Natural killer cell treated with Interleukin-12 subunit alpha and Interleukin-12 subunit beta and Interleukin-15 and Interleukin-18, amount 100 ng/mL, for 72 hours (primary cell): ENCODE measurements around the gene LIMA1. TPM values are rescaled to one million over a fixed set of nuclear protein-coding genes. Genes with fewer than 3 reads are reported as not detected.
"Not testable (repeated sequence)": the region's sequence is repeated elsewhere in the genome, so short reads cannot be mapped to it uniquely, and the experiment has no call there.

Experiments
- ATAC-seq, 2 donors: fragments of 150-1000 bp; cut with Tn5 transposase in 1 of 2; sonication (Bioruptor Pico), chemical (Tn5 transposase) in 1 of 2; 2 replicates each; pipeline ENCODE4 v1.10.0; 2021
- DNase-seq: peaks from one replicate; pipeline ENCODE4 v3.0.0; 2022; ENCODE audit warnings: low spot score
- H3K27ac Mint-ChIP-seq, 2 donors: 1 replicate in 1 of 2; 2 replicates in 1 of 2; pipeline ENCODE4 v1.8.0; 2022; ENCODE audit warnings: mixed read lengths in 2 of 2, mild to moderate bottlenecking in 1 of 2, moderate library complexity in 1 of 2
- H3K27me3 Mint-ChIP-seq, 2 donors: 1 replicate in 1 of 2; 2 replicates in 1 of 2; pipeline ENCODE4 v1.8.0; 2022; ENCODE audit warnings: mixed read lengths in 2 of 2
- H3K36me3 Mint-ChIP-seq: one replicate; pipeline ENCODE4 v1.8.0; 2022; ENCODE audit warnings: mixed read lengths
- H3K4me1 Mint-ChIP-seq, 2 donors: 1 replicate in 1 of 2; 2 replicates in 1 of 2; pipeline ENCODE4 v1.8.0; 2022; ENCODE audit warnings: low read depth in 2 of 2, mixed read lengths in 2 of 2, mild to moderate bottlenecking in 1 of 2
- H3K4me3 Mint-ChIP-seq: one replicate; pipeline ENCODE4 v1.8.0; 2022; ENCODE audit warnings: mixed read lengths
- H3K9me3 Mint-ChIP-seq: 2 replicates; pipeline ENCODE4 v1.8.0; 2022; ENCODE audit warnings: mixed read lengths
- total RNA-seq, 2 donors: library from RNA; stranded (reverse); gene quantifications; one replicate each; pipeline ENCODE4 v1.2.3, GENCODE V29; 2022

LIMA1 gene
- total RNA-seq, 2 donors from 2014 or later: 15.3 to 41.3 TPM

DNA sequence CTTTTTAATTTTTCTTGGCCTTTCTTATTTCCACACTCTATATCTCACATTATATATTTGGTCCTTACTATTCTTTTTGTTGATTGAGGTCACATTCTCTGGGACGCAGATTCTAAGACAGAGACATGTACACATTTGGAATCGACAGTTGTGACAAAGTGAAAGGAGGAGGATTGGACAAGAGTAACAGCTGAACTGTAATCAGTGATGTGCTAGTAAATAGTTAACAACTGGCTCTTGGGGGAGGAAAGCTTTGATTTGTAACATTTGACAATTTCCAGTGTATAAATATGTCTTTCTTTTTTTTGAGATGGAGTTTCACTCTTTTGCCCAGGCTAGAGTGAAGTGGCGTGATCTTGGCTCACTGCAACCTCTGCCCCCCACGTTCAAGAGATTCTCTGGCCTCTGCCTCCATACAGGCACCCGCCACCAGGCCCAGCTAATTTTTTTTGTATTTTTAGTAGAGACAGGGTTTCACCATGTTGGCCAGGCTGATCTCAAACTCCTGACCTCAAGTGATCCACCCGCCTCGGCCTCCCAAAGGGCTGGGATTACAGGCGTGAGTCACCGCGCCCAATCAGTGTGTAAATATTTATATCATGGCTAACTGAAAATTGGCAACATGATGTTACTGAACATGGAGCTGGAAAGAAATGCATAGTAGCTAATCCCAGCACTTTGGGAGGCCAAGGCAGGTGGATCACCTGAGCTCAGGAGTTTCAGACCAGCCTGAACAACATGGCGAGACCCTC is 28.7 kb upstream of the LIMA1 start:
- H3K9me3 Mint-ChIP-seq, H3K4me3 Mint-ChIP-seq, ATAC-seq, H3K27ac Mint-ChIP-seq, DNase-seq, H3K27me3 Mint-ChIP-seq, H3K4me1 Mint-ChIP-seq, H3K36me3 Mint-ChIP-seq: not testable (repeated sequence)

DNA sequence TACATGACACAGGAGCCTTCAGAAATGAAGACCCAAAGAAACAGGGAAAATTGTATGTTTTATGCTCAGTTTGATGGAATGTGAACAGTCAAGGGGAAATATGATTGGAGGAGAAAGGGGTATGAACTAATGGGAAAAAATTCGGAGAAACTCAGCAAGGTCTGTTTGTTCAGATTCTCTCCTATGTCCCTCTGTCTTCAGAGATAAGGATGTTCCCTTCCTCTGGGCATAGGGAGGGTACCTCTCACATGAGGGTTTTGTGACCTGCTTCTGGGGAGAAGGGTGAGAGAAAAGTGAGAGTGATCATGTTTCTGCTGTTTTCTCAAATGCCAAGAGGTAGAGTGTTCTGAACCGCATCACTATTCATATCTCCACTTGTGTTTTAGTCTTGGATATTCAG is 26.6 kb upstream of the LIMA1 start:
- ATAC-seq: no peak
- H3K9me3 Mint-ChIP-seq: no peaks in the 10 kb centered on the region
- H3K27ac Mint-ChIP-seq: no peak overlapping the region
- H3K4me3 Mint-ChIP-seq: no peak overlapping the region
- DNase-seq: no peak
- no peaks in the 10 kb centered on the region for H3K36me3 Mint-ChIP-seq
- H3K4me1 Mint-ChIP-seq: no peaks in the 10 kb centered on the region
- no peaks in the 10 kb centered on the region for H3K27me3 Mint-ChIP-seq

DNA sequence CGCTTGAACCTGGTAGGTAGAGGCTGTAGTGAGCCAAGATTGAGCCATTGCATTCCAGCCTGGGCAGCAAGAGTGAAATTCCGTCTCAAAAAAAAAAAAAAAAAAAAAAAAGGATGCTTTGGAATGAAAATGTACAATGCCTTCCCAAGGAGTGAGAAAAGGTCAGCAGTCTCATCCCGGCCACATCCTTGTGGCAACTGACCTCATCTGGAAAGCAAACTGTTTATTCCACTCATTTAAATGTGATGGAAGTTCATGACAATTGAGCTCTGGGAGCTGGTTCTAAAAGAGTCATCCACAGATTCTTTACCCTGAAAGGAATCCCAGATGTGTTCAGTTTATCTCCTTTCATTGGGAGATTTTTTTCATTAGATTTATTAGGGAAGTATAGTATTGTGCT is 19.4 kb upstream of the LIMA1 start:
- Mint-ChIP-seq H3K27ac (no peak overlapping the region), H3K4me3 (no peak overlapping the region), H3K27me3 (no peaks in the 10 kb centered on the region), H3K9me3 (no peaks in the 10 kb centered on the region), H3K36me3 (no peaks in the 10 kb centered on the region), H3K4me1 (no peaks in the 10 kb centered on the region)
- no peak for ATAC-seq
- no peak for DNase-seq

DNA sequence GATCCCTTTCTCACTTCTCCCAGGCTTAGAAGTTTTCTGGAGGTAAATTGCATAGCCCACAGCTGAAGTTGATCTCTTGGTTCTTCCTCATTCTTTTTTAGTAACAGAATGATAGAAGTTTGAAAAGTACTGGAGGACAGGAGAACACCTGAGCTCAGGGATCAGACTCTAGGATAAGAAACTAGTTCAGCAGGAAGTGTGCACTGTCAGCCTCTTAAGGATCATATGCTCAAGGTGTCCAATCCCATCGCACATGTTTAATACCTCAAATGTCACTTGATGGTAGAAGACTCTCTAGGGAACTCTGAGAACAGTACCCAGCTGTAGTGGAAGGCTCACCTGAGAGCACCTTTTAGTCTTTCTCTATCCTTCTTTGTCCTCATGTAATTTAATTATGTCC is 14.7 kb upstream of the LIMA1 start:
- Mint-ChIP-seq H3K27ac (no peak overlapping the region), H3K4me3 (no peak overlapping the region), H3K27me3 (no peaks in the 10 kb centered on the region), H3K9me3 (no peaks in the 10 kb centered on the region), H3K4me1 (no peaks in the 10 kb centered on the region), H3K36me3 (no peaks in the 10 kb centered on the region)
- no peak for DNase-seq
- ATAC-seq: no peak

DNA sequence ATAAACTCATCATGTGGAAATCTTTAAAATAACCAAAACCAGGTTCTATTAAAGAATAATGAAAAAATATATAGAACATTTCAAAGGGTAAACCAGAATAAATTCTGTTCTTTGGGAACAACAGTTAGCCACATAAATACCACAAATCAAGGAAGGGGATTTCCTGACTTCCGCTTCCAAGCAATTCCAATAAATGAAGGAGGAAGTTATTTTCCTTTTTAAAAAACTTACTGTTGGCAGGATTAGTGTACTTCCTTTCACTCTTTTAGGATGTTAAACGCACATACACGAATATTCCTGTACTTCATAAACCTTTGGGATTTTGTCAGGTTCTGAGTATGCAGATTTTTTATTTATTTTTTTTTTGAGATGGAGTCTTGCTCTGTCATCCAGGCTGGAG is 13.7 kb upstream of the LIMA1 start:
- no peaks in the 10 kb centered on the region for H3K4me1 Mint-ChIP-seq
- H3K27me3 Mint-ChIP-seq: no peaks in the 10 kb centered on the region
- ATAC-seq (no peak), DNase-seq (no peak)
- H3K36me3 Mint-ChIP-seq: no peaks in the 10 kb centered on the region
- no peak overlapping the region for H3K4me3 Mint-ChIP-seq
- no peaks in the 10 kb centered on the region for H3K9me3 Mint-ChIP-seq
- no peak overlapping the region for H3K27ac Mint-ChIP-seq

DNA sequence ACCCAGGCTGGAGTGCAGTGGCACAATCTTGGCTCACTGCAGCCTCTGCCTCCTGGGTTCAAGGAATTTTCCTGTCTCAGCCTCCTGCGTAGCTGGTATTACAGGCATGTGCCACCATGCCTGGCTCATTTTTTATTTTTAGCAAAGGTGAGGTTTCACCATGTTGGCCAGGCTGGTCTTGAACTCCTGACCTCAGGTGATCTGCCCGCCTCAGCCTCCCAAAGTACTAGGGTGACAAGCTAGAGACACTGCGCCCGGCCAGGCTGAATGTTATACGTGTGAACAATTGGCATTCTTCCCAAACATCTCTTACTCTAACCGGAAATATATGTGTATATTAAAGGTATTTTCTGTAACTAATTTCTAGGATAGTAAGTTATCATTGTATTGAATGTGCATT is 13.2 kb upstream of the LIMA1 start:
- Mint-ChIP-seq H3K4me1 (no peaks in the 10 kb centered on the region), H3K4me3 (no peak overlapping the region), H3K9me3 (no peaks in the 10 kb centered on the region), H3K27ac (no peak overlapping the region), H3K36me3 (no peaks in the 10 kb centered on the region), H3K27me3 (no peaks in the 10 kb centered on the region)
- ATAC-seq (no peak), DNase-seq (no peak)

DNA sequence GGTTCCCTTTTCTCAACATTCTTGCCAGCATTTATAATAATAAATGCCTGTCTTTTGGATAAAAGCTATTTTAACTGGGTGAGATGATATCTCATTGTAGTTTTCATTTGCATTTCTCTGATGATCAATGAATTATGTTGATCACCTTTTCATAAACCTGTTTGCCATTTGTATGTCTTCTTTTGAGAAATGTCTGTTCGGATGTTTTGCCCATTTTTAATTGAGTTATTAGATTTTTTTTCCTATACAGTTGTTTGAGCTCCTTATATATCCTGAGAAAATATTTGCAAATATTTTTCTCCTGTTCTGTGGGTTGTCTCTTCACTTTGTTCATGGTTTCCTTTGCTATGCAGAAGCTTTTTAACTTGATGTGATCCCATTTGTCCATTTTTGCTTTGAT is 8.1 kb upstream of the LIMA1 start:
- no peaks in the 10 kb centered on the region for H3K27me3 Mint-ChIP-seq
- no peaks in the 10 kb centered on the region for H3K36me3 Mint-ChIP-seq

DNA sequence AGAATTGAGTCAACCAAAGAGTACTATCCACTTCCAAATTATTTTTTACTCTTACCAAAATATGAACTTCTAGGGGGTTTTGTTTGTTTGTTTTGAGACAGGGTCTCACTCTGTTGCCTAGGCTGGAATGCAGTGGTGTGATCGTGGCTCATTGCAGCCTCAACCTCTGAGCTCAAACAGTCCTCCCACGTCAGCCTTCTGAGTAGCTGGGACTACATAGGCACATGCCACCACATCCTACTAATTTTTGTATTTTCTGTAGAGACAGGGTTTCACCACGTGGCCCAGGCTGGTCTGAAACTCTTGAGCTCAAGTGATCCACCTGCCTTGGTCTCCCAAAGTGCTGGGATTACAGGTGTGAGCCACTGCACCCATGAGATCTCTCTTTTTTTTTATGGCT is 7.4 kb upstream of the LIMA1 start:
- not testable (repeated sequence) for H3K27ac Mint-ChIP-seq, H3K36me3 Mint-ChIP-seq, H3K4me1 Mint-ChIP-seq, H3K9me3 Mint-ChIP-seq, H3K27me3 Mint-ChIP-seq, ATAC-seq, DNase-seq, H3K4me3 Mint-ChIP-seq

More for the DNA sequence above, 8.1 kb upstream of the LIMA1 start:
- DNase-seq: no peak
- H3K27ac Mint-ChIP-seq: no peak overlapping the region
- no peaks in the 10 kb centered on the region for H3K9me3 Mint-ChIP-seq
- no peak overlapping the region for H3K4me3 Mint-ChIP-seq
- ATAC-seq: no peak
- H3K4me1 Mint-ChIP-seq: no peaks in the 10 kb centered on the region

DNA sequence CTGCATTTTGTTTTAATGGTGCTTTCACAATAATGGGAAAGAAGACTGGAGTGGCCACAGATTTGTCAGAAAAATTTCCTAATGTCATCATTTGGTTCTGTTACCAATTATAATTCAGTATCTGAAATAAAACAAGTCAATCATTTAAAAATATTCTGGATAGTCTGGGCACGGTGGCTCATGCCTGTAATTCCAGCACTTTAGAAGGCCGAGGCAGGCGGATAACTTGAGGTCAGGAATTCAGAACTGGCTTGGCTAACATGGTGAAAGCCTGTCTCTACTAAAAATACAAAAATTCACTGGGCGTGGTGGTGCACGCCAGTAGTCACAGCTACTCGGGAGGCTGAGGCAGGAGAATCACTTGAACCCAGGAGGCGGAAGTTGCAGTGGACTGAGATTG is 4.0 kb upstream of the LIMA1 start:
- DNase-seq (no peak), ATAC-seq (no peak)
- H3K4me3 Mint-ChIP-seq: no peak overlapping the region
- no peak overlapping the region for H3K27ac Mint-ChIP-seq
- H3K36me3 Mint-ChIP-seq: no peaks in the 10 kb centered on the region
- H3K27me3 Mint-ChIP-seq: no peaks in the 10 kb centered on the region
- H3K4me1 Mint-ChIP-seq: peaks cover 12 to 14% of the 10 kb centered on the region in 2 donors
- H3K9me3 Mint-ChIP-seq: no peaks in the 10 kb centered on the region

DNA sequence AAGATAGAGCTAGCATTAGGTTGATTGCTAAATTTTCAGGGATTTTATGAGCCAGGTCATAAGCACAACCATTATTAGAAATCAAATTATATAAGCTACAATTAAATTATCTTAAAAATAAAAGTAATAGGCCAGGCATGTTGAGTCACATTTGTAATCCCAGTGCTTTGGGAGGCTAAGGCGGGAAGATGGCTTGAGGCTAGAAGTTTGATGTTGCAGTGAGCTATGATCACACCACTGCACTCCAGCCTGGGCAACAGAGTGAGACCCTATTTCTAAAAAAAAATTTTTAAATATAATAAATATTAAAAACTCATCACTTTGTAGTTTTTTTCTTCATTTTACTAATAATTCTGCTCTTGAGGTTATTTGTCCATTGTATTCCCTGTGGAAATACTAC is 1.9 kb upstream of the LIMA1 start:
- Mint-ChIP-seq H3K4me1 (peaks cover 12 to 14% of the 10 kb centered on the region in 2 donors), H3K27me3 (peaks cover 0 to 5% of the 10 kb centered on the region in 2 donors), H3K4me3 (no peak overlapping the region), H3K36me3 (no peaks in the 10 kb centered on the region), H3K9me3 (no peaks in the 10 kb centered on the region), H3K27ac (no peak overlapping the region)
- no peak for ATAC-seq
- DNase-seq: no peak

DNA sequence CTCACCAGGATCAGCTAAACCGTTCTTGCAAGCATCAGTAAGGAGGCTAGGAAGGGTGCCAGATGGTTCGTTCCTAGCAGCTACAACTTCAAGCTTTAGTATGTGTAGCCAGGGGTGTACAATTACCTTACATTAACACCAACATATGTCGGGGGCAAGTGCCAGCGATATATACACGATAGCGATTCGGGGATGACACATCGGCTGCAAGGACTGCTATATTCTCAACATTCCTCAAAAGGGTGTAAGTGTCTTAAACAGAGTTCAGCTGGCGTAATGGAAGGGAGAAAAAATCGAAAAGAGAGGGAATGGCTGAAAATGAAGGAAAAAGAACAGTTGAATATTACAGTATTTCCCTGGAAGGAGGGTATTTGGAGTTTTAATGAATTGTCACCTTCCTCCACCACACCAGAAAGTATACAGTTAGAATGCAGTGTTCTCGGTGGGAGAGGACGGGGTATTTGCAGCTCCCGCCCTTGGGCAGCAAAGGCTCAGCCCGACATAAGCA is 545 bp downstream of the LIMA1 start:
- peaks cover 12 to 14% of the 10 kb centered on the region in 2 donors for H3K4me1 Mint-ChIP-seq
- H3K4me3 Mint-ChIP-seq: peak overlapping the region; percentile 90
- H3K9me3 Mint-ChIP-seq: no peaks in the 10 kb centered on the region
- H3K27me3 Mint-ChIP-seq: peaks cover 0 to 5% of the 10 kb centered on the region in 2 donors
- ATAC-seq: peak in 1 of 2 donors; percentile 49
- DNase-seq: no peak
- peak overlapping the region in 1 of 2 donors; percentile 49 for H3K27ac Mint-ChIP-seq
- H3K36me3 Mint-ChIP-seq: no peaks in the 10 kb centered on the region

DNA sequence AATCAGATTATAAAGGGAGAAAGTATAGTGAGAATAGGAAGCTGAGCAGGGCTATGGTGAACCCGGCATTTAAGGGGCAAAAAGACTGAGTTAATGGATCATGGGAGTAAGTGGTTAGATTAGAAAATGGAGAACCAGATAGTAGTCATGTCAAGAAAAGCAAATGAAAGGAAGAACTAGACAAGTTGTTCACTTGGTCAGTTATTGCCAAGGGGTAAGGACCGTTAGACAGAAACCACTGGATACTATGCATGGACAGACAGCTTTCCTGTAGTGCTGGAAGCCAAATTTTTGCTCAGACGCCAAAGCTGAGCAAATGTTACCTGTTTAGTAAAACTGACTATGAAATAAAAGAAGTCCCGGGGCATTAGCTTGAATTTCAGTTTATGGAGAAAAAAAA is 3.8 kb downstream of the LIMA1 start:
- Mint-ChIP-seq H3K27me3 (peaks cover 0 to 5% of the 10 kb centered on the region in 2 donors), H3K36me3 (no peaks in the 10 kb centered on the region), H3K4me3 (no peak overlapping the region), H3K4me1 (peaks cover 12 to 14% of the 10 kb centered on the region in 2 donors), H3K27ac (no peak overlapping the region), H3K9me3 (no peaks in the 10 kb centered on the region)
- DNase-seq (no peak), ATAC-seq (no peak)

DNA sequence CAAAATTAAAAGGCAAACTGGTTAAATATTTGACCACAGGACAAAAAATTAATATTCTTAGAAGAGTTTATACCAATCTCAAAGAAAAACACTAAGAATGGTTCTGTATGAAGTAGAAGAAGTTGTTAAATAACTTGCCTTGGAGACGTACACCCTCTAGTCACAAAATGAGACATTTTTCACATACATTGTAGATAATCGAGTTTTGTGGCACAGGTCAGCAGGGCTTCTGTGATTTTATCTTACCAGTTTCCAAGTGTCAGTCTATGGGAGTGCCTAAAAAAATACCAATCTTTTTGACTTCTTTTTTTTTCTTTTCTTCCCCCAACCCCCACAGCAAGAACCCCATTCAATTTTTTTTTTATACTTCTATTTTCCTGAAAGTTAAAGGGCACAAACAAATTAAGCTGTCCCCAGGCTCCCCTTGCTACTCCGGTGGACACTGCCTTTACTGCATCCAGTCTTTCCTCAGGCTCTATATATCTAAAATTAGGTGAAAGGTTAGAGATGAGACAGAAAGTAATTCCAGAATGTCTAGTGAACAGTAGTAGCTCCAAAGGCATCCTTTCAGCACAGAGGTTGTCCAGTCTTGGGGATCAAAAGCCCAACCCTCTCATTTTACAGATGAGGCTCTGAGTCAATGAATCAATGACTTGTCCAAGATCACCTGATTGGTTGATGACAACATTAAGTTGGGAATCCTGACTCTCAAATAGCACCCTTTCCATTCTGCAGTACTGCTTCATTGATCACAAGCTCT is 6.2 kb downstream of the LIMA1 start:
- no peak overlapping the region for H3K4me3 Mint-ChIP-seq
- H3K4me1 Mint-ChIP-seq: no peaks in the 10 kb centered on the region
- no peaks in the 10 kb centered on the region for H3K9me3 Mint-ChIP-seq
- H3K27me3 Mint-ChIP-seq: peaks cover 0 to 4% of the 10 kb centered on the region in 2 donors
- H3K27ac Mint-ChIP-seq: peak overlapping the region in 1 of 2 donors; percentile 6
- ATAC-seq (no peak), DNase-seq (no peak)
- no peaks in the 10 kb centered on the region for H3K36me3 Mint-ChIP-seq

DNA sequence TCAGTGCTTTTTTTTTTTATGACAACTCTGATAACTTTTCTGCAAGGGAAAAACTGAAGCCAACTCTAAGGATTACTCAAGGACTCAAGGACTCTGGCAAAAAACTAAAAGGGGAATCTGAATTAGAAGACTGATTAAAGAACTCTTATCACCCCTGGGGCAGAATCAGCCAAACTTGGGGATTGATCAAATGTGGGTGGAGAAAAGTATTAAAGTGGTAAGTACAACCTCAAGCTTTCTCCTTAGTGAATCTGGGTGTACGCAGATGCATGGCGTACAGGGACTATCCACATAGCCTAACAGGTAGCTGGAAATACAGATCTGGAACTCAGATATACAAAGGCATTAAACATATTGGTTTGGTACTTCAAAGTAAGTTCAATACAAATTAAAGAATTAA is 7.3 kb downstream of the LIMA1 start:
- DNase-seq (no peak), ATAC-seq (no peak)
- Mint-ChIP-seq H3K4me1 (no peaks in the 10 kb centered on the region), H3K9me3 (no peaks in the 10 kb centered on the region), H3K27me3 (no peaks in the 10 kb centered on the region), H3K27ac (no peak overlapping the region), H3K4me3 (no peak overlapping the region), H3K36me3 (no peaks in the 10 kb centered on the region)
